ENCODE results near the gene PYCR2. TPM values are rescaled to one million over a fixed set of nuclear protein-coding genes. Genes with fewer than 3 reads are reported as not detected.
"Not testable (repeated sequence)": the region's sequence is repeated elsewhere in the genome, so short reads cannot be mapped to it uniquely, and the experiment has no call there.

PYCR2 gene
- polyA plus RNA-seq, 3 donors = 50.0 to 59.1 (median 57.3) TPM

GRCh38 chr1:225931270-225932136 lies 7.5 kb upstream of the PYCR2 start:
- no peak for DNase-seq (ENCODE audit: extremely low read depth in 1 of 11, low read depth in 9 of 11, low spot score in 4 of 11)

GRCh38 chr1:225930566-225930965 lies 6.5 kb upstream of the PYCR2 start:
- no peak for DNase-seq (ENCODE audit: extremely low read depth in 1 of 11, low read depth in 9 of 11, low spot score in 4 of 11)

GRCh38 chr1:225929462-225929861 lies 5.4 kb upstream of the PYCR2 start:
- DNase-seq (ENCODE audit: extremely low read depth in 1 of 11, low read depth in 9 of 11, low spot score in 4 of 11) = not testable (repeated sequence)

- DNase-seq (ENCODE audit: extremely low read depth in 1 of 11, low read depth in 9 of 11, low spot score in 4 of 11) = no peak
These were observed 4.4 kb upstream of the PYCR2 start for GRCh38 chr1:225928186-225929175.

- no peak for DNase-seq (ENCODE audit: extremely low read depth in 1 of 11, low read depth in 9 of 11, low spot score in 4 of 11)
These were observed 2.6 kb upstream of the PYCR2 start for GRCh38 chr1:225926551-225927113.

- no peak for DNase-seq (ENCODE audit: extremely low read depth in 1 of 11, low read depth in 9 of 11, low spot score in 4 of 11)
These were observed 714 bp downstream of the PYCR2 start for GRCh38 chr1:225923381-225923691.

- no peak for DNase-seq (ENCODE audit: extremely low read depth in 1 of 11, low read depth in 9 of 11, low spot score in 4 of 11)
These were observed 2.0 kb downstream of the PYCR2 start for GRCh38 chr1:225921734-225922709.

- DNase-seq (ENCODE audit: extremely low read depth in 1 of 11, low read depth in 9 of 11, low spot score in 4 of 11) = no peak
These were observed 4.1 kb downstream of the PYCR2 start for GRCh38 chr1:225919906-225920305.

GRCh38 chr1:225918280-225918679 lies 5.8 kb downstream of the PYCR2 start:
- no peak for DNase-seq (ENCODE audit: extremely low read depth in 1 of 11, low read depth in 9 of 11, low spot score in 4 of 11)

- no peak for DNase-seq (ENCODE audit: extremely low read depth in 1 of 11, low read depth in 9 of 11, low spot score in 4 of 11)
These were observed 6.5 kb downstream of the PYCR2 start for GRCh38 chr1:225917536-225917935.

- no peak for DNase-seq (ENCODE audit: extremely low read depth in 1 of 11, low read depth in 9 of 11, low spot score in 4 of 11)
These were observed 6.9 kb downstream of the PYCR2 start for GRCh38 chr1:225917101-225917500.

- no peak for DNase-seq (ENCODE audit: extremely low read depth in 1 of 11, low read depth in 9 of 11, low spot score in 4 of 11)
These were observed 8.5 kb downstream of the PYCR2 start for GRCh38 chr1:225915538-225915991.

GRCh38 chr1:225914947-225915346 lies 9.1 kb downstream of the PYCR2 start:
- no peak for DNase-seq (ENCODE audit: extremely low read depth in 1 of 11, low read depth in 9 of 11, low spot score in 4 of 11)

- no peak for DNase-seq (ENCODE audit: extremely low read depth in 1 of 11, low read depth in 9 of 11, low spot score in 4 of 11)
These were observed 9.7 kb downstream of the PYCR2 start for GRCh38 chr1:225914391-225914790.

GRCh38 chr1:225911191-225912130 lies 12.6 kb downstream of the PYCR2 start:
- peak in 3 of 11 donors; percentile 55 to 64 (median 57) for DNase-seq (ENCODE audit: extremely low read depth in 1 of 11, low read depth in 9 of 11, low spot score in 4 of 11)

GRCh38 chr1:225909477-225909876 lies 14.6 kb downstream of the PYCR2 start:
- no peak for DNase-seq (ENCODE audit: extremely low read depth in 1 of 11, low read depth in 9 of 11, low spot score in 4 of 11)

- no peak for DNase-seq (ENCODE audit: extremely low read depth in 1 of 11, low read depth in 9 of 11, low spot score in 4 of 11)
These were observed 15.3 kb downstream of the PYCR2 start for GRCh38 chr1:225908773-225909172.
